Prostate gland (tissue), 2 donors: ENCODE measurements around the gene GMDS.

Source experiments
- CTCF ChIP-seq, 4 experiments: fragments of 200-600 bp in 2 of 4; fragments of 450-650 bp in 2 of 4; sonication (generic) in 2 of 4; IDR thresholded peaks; 1 replicate in 3 of 4; 2 replicates in 1 of 4; pipeline ENCODE4 v1.5.1; 2016 to 2019; ENCODE audit warnings: antibody characterized with exemption in 4 of 4, mild to moderate bottlenecking in 2 of 4, moderate library complexity in 2 of 4
- POLR2A ChIP-seq: fragments of 450-650 bp; IDR thresholded peaks from one replicate; pipeline ENCODE4 v1.6.1; 2016; ENCODE audit warnings: antibody characterized with exemption, mild to moderate bottlenecking

- TF ChIP-seq POLR2A (no peak), CTCF (IDR thresholded peaks at IDR 0.05) (no peak)
Observed at GRCh38 chr6:1724616-1725015, 520.8 kb downstream of the GMDS start.
